Chondrocyte (in vitro differentiated cells): ENCODE data around the gene RPL18. TPM values are rescaled to one million over a fixed set of nuclear protein-coding genes. Genes with fewer than 3 reads are reported as not detected.

Experiments
- DNase-seq: peaks from one replicate; pipeline ENCODE4 v3.0.0; 2021; ENCODE audit warnings: mixed read lengths, low spot score
- H3K27ac Mint-ChIP-seq: one replicate; pipeline ENCODE4 v1.8.0; 2021; ENCODE audit warnings: mild to moderate bottlenecking, moderate library complexity, mixed read lengths; ENCODE audit not compliant: unreplicated experiment
- H3K27me3 Mint-ChIP-seq: 2 replicates; pipeline ENCODE4 v1.8.0; 2021; ENCODE audit warnings: low read depth, mixed read lengths
- H3K36me3 Mint-ChIP-seq: 2 replicates; pipeline ENCODE4 v1.8.0; 2021; ENCODE audit warnings: low read depth, mixed read lengths
- H3K4me1 Mint-ChIP-seq: 2 replicates; pipeline ENCODE4 v1.8.0; 2021; ENCODE audit warnings: low read depth, mild to moderate bottlenecking, mixed read lengths
- H3K4me3 Mint-ChIP-seq: one replicate; pipeline ENCODE4 v1.8.0; 2021; ENCODE audit warnings: mild to moderate bottlenecking, moderate library complexity, mixed read lengths; ENCODE audit not compliant: unreplicated experiment
- H3K9me3 Mint-ChIP-seq: 2 replicates; pipeline ENCODE4 v1.8.0; 2021; ENCODE audit warnings: low read depth, mixed read lengths
- CTCF ChIP-seq: fragments of 200-600 bp; sonication (generic); IDR thresholded peaks from 2 replicates; pipeline ENCODE4 v1.5.0; 2021; ENCODE audit warnings: antibody characterized with exemption, mild to moderate bottlenecking, moderate library complexity
- total RNA-seq: library from RNA; stranded (reverse); gene quantifications from 3 replicates; pipeline ENCODE4 v1.2.1, GENCODE V29; 2021

Gene RPL18
- total RNA-seq, 1 donor from 2014 or later, result 753 TPM

- Mint-ChIP-seq H3K9me3 (no peaks in the 10 kb centered on the region), H3K27me3 (no peaks in the 10 kb centered on the region), H3K4me3 (no peak overlapping the region), H3K4me1 (peaks cover 32% of the 10 kb centered on the region), H3K36me3 (no peaks in the 10 kb centered on the region), H3K27ac (no peak overlapping the region)
- no peak for TF ChIP-seq CTCF
- no peak for DNase-seq
Measured at GRCh38 chr19:48642862-48643261, 23.9 kb upstream of the RPL18 start.

GRCh38 chr19:48641850-48642249 is 22.9 kb upstream of the RPL18 start:
- no peak for DNase-seq
- Mint-ChIP-seq H3K27ac (no peak overlapping the region), H3K9me3 (no peaks in the 10 kb centered on the region), H3K4me3 (no peak overlapping the region), H3K36me3 (no peaks in the 10 kb centered on the region), H3K4me1 (peaks cover 39% of the 10 kb centered on the region), H3K27me3 (no peaks in the 10 kb centered on the region)
- no peak for TF ChIP-seq CTCF

- no peak overlapping the region for H3K4me3 Mint-ChIP-seq
- no peak for DNase-seq
- H3K9me3 Mint-ChIP-seq, result no peaks in the 10 kb centered on the region
- H3K36me3 Mint-ChIP-seq, result no peaks in the 10 kb centered on the region
- H3K27me3 Mint-ChIP-seq, result no peaks in the 10 kb centered on the region
- H3K27ac Mint-ChIP-seq, result no peak overlapping the region
- peaks cover 32% of the 10 kb centered on the region for H3K4me1 Mint-ChIP-seq
- no peak for TF ChIP-seq CTCF
Measured at GRCh38 chr19:48639483-48640375, 20.8 kb upstream of the RPL18 start.

GRCh38 chr19:48638831-48639381 is 19.9 kb upstream of the RPL18 start:
- Mint-ChIP-seq H3K36me3 (no peaks in the 10 kb centered on the region), H3K4me3 (no peak overlapping the region), H3K27ac (no peak overlapping the region), H3K27me3 (no peaks in the 10 kb centered on the region), H3K9me3 (no peaks in the 10 kb centered on the region), H3K4me1 (peaks cover 39% of the 10 kb centered on the region)
- DNase-seq, result no peak
- no peak for TF ChIP-seq CTCF

GRCh38 chr19:48637948-48638830 is 19.2 kb upstream of the RPL18 start:
- Mint-ChIP-seq H3K27me3 (no peaks in the 10 kb centered on the region), H3K9me3 (no peaks in the 10 kb centered on the region), H3K4me1 (peaks cover 41% of the 10 kb centered on the region), H3K36me3 (no peaks in the 10 kb centered on the region), H3K27ac (peak overlapping the region; percentile 100), H3K4me3 (peak overlapping the region; percentile 94)
- peak; percentile 58 for TF ChIP-seq CTCF
- no peak for DNase-seq
